ENCODE measurements around the gene MDC1.

MDC1 gene

DNA sequence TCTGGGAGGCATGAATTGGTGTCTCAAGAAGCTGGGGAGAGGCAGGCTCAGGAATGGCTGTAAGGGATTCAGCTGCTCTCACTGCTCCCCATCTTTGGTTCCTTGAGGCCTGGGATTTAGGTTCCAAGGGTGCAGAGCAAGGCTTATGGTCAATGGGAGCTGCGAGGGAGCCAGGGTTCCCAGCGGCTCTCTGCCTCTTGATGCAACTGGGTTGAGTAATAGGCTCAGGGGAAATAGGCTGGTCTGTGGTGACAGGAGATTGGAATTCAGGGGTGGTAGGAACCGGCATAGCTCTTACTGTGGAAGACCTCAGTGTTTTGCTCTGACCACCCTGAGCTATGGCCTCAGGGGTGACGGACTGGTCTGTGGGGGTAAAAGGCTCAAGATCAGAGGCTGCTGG lies 13.3 kb downstream of the MDC1 start:
- no peak for DNase-seq (ENCODE audit: low read depth)
- H3K4me3 ChIP-seq (ENCODE audit: control insufficient read depth, low read depth, low read length), result no peak overlapping the region
- TF ChIP-seq, protein P1, sequence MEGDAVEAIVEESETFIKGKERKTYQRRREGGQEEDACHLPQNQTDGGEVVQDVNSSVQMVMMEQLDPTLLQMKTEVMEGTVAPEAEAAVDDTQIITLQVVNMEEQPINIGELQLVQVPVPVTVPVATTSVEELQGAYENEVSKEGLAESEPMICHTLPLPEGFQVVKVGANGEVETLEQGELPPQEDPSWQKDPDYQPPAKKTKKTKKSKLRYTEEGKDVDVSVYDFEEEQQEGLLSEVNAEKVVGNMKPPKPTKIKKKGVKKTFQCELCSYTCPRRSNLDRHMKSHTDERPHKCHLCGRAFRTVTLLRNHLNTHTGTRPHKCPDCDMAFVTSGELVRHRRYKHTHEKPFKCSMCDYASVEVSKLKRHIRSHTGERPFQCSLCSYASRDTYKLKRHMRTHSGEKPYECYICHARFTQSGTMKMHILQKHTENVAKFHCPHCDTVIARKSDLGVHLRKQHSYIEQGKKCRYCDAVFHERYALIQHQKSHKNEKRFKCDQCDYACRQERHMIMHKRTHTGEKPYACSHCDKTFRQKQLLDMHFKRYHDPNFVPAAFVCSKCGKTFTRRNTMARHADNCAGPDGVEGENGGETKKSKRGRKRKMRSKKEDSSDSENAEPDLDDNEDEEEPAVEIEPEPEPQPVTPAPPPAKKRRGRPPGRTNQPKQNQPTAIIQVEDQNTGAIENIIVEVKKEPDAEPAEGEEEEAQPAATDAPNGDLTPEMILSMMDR (conservative IDR thresholded peaks at IDR 0.05; ENCODE audit: control insufficient read depth, insufficient read depth, low read depth, low read length), result no peak

DNA sequence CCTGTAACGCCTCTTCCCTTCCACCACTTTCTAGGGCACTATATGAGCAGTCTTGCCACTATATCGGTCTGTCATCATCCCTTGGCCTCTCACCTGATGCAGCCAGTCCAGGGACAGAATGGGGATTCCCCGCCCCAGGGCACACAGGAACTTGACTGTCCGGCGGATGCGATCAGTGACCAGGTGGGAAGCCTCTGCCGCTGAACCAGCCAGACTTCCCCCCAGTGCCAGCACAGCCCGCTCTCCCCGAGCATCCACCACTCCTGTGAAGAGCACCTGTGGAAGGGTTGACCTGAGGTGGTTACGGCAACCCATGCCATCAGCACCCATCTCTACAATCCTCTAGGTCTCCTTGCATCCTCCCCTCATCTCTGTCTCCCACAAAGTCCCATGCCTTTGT lies 14.1 kb downstream of the MDC1 start:
- TF ChIP-seq, protein P1 (conservative IDR thresholded peaks at IDR 0.05; ENCODE audit: control insufficient read depth, insufficient read depth, low read depth, low read length), result no peak
- DNase-seq (ENCODE audit: low read depth), result no peak
- H3K4me3 ChIP-seq (ENCODE audit: control insufficient read depth, low read depth, low read length), result no peak overlapping the region

DNA sequence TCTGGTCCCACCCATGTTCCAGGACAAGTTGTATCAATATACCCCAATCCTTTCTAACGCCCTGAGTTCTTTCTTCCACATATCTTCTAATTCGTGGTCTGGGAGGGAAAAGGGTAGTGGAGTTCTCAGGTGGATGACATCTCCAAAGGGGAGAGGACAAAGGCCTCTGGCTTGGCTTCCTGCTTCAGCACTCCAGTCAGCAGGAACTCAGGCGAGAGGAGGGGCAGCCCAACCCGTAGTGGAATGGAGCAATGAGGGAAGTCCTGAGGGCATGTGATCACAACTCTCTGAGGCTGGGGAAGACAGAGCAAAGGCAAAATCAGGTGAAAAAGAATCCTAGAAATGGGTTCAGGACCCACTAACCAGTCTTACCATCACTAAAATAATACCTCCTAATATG lies 16.7 kb downstream of the MDC1 start:
- H3K4me3 ChIP-seq (ENCODE audit: control insufficient read depth, low read depth, low read length), result no peak overlapping the region
- no peak for DNase-seq (ENCODE audit: low read depth)
- TF ChIP-seq, protein P1 (conservative IDR thresholded peaks at IDR 0.05; ENCODE audit: control insufficient read depth, insufficient read depth, low read depth, low read length), result no peak

GRCh38 chr6:30696432-30696831 lies 20.6 kb downstream of the MDC1 start:
- no peak overlapping the region for H3K4me3 ChIP-seq (ENCODE audit: control insufficient read depth, low read depth, low read length)
- no peak for DNase-seq (ENCODE audit: low read depth)
- TF ChIP-seq, protein P1 (conservative IDR thresholded peaks at IDR 0.05; ENCODE audit: control insufficient read depth, insufficient read depth, low read depth, low read length), result no peak

DNA sequence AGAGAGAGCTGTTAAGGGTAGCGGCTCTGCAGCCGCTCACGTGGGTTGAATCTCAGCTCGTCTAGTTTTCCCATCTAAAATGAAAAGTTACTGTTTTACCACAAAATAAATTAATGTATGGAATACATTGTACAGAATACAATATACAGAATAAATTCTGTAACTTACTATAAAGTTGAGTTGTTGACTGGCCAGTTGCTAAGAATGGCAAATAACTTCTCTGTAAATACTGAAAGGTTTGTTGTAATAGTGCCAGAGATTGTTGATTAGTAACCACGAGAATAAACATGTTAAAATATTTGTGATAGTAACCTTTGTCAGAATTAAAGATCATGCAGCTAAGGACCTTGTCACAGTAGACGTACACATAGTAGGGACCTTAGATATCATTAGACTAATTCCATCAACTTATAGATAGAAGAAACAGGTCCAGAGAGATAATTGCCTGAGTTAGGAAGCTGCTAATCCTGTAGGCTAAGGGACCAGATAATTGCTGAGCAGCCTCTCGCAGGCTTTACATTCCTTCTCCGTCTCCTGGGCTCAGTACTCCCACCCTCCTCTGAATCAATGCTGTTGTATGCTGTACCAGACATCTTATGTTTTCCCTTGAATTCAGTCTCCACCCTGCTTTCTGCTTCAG lies 25.8 kb downstream of the MDC1 start:
- peak overlapping the region; percentile 1 for H3K4me3 ChIP-seq (ENCODE audit: control insufficient read depth, low read depth, low read length)
- TF ChIP-seq, protein P1 (conservative IDR thresholded peaks at IDR 0.05; ENCODE audit: control insufficient read depth, insufficient read depth, low read depth, low read length), result no peak
- no peak for DNase-seq (ENCODE audit: low read depth)

DNA sequence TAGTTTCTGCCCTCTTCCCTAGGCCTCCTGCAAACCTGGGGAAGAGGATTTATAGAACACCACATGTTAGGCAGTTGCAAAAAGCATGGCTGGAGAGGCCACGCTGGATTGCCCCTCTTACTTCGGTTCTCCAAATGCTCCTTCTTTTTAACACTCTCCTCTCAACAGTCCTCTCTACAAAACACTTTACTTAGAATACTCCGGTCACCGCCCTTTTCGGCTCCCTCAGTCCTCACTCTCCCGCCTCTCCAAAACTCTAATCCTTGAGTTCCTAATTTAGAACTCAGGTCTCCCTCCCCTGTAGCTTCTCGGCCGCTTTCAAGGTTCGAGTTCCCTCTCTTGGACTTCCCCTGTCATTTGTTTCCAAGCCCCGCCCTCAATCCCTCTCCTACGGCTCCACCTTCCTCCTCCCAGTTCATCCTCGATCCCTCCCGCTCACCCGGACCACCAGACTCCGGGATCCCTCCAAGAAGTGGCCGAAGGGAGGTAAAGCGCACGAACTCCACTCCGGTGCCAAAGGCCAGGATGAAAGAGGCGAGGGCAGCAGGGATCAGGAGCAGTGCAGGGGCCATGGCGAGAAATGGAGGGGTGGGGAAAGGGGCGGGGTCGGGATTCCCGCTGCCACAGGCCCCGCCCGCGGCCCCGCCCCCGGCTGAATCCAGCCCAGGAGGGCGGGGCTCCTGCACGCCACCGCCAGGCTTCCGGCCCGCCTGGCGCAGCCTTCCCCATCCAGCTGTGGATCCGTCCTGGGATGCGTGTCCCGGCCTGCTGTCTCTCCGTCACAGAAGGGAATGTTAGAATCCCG lies 26.5 kb downstream of the MDC1 start, which contains the start of gene NRM:
Gene NRM (minus strand): TSS at position 582 of the 805 bp plus-strand sequence. CDS start 10 bp downstream, at position 572.
- H3K4me3 ChIP-seq (ENCODE audit: control insufficient read depth, low read depth, low read length), result peak within 1 kb of the TSS; percentile 75

More for the DNA sequence above, 26.5 kb downstream of the MDC1 start, which contains the start of gene NRM:
- TF ChIP-seq, protein P1 (conservative IDR thresholded peaks at IDR 0.05; ENCODE audit: control insufficient read depth, insufficient read depth, low read depth, low read length), result no peak
- peak; percentile 78 for DNase-seq (ENCODE audit: low read depth)

Data from fibroblast of mammary gland (primary cell).